B cell (primary cell): ENCODE data around the gene PTF1A.

Experiments
- CTCF ChIP-seq: fragments of 200-600 bp; IDR thresholded peaks from one replicate; pipeline ENCODE4 v1.8.0; 2022; ENCODE audit warnings: antibody characterized with exemption, mild to moderate bottlenecking
- EZH2 ChIP-seq: IDR thresholded peaks from 2 replicates; pipeline ENCODE4 v1.6.1; 2012; ENCODE audit warnings: borderline replicate concordance, low read depth, mild to moderate bottlenecking, moderate library complexity, low read length; ENCODE audit not compliant: insufficient read depth, poor library complexity, severe bottlenecking

- TF ChIP-seq CTCF = no peak
- TF ChIP-seq EZH2 = no peak
Measured at GRCh38 chr10:23205972-23206642, 14.0 kb downstream of the PTF1A start.
